ENCODE results near the gene CBX2.

The CBX2 gene

GRCh38 chr17:79831265-79832217 is 53.6 kb downstream of the CBX2 start:
- peak; percentile 39 for DNase-seq

- no peak for DNase-seq
Observed at GRCh38 chr17:79832218-79833109, 54.5 kb downstream of the CBX2 start.

DNA sequence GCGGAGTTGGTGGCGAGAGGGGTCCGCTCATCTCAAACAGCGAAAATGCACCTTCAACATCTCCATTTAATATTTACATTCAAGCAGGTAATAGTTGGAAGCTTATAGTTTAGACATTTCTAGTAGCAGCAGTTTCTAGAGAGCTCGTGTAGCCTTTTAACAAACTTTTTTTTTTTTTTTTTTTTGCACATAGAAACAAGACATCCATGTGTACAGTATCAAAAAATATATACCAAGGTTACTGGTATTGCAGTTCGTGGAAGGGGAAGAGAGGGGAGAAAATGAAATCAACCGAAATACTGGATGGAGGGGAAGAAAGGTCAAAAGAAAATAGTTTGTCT is 55.1 kb downstream of the CBX2 start:
- no peak for DNase-seq

- no peak for DNase-seq
Observed at GRCh38 chr17:79833744-79834564, 56.0 kb downstream of the CBX2 start.

DNA sequence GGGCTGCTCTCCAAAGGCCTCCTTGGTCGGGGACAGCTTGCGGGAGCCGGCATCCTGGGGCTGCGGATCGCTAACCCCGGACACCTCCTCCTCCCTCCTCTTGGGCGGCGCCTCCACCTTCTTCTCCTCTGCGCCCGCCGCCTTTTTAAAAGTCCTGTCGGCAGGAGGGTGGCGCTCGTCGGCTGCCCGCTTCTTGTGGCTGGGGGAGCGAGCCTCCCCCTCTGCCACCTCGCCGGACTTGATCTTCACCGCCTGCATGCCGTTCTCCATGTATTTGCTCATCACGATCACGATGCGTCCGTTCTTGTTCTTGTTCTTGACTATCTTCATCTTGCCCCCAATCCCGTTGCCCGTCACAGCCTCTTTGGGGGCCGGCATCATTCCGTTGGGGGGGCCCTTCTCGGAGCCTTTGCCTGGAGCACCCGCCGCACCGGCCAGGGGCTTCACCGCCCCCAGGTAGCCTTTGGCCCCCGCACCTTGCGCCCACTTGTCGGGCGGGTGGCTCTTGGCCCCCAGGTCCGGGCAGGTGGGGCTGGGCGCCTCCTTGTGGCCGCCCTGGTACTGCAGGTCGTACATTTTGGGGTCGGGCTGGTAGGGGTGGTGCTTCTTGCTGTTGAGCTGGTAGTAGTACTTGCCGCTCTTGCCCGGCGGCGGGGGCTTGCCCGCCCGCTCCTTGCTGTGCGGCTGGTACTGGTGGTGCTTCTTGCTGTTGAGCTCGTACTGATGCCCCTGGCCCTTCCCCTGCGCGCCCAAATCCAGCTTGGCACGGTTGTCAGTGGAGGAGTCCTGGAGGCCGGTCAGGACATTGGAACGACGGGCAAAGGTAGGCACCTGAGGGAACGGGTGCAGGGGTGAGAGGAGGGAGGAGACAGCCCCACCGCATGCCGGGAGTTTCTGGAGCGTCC is 56.9 kb downstream of the CBX2 start:
- DNase-seq: no peak

- DNase-seq: no peak
Observed at GRCh38 chr17:79835470-79835899, 57.5 kb downstream of the CBX2 start.

DNA sequence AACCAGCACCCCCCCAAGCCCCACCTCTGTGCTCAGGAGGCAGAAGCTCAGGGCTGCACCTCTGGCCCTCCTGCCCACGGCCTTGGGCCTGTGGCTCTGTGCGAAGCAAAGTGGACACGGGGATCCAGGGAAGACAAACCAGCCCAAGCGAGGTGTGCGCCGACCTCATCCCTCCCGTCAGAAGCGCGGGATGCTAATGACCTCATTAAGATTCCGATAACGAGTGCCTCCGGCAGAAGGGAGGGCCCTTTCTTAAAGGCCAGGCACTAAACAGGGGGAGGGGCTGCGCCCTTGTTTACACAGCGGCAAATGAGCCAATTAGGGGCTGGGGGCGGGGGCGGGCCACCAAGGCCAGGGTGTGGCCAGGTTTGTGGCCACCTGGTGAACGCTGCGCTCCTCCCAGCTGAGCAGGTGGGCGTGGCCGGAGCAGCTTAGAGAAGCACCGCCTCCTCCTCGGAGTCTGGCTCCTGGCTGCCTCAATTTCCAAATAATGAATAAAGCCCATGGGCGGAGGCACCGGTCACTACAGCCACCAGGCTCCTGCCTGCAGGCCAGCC is 58.1 kb downstream of the CBX2 start:
- DNase-seq: peak; percentile 88

DNA sequence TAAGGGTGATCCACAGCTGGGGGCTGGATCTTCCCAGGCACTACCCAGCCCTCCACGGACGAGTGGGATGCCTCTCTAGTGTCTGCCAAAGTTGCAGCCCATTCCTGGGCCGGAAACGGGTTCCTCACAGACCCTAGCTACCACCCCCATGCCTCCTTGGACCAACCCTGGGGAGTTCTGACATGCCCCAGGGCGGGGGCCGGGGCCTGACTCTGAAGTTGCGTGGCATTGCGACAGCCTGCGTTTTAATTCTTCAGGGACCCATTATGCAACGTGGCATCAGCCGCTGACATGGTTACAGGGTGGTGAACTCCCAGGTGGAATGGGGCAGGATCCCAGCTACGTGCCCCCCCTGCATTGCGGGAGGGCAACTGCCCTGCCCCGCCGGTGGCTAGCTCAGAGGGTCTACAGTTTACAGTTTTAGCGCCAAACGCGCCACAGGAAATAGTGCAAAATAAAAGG is 58.6 kb downstream of the CBX2 start:
- DNase-seq: no peak

DNA sequence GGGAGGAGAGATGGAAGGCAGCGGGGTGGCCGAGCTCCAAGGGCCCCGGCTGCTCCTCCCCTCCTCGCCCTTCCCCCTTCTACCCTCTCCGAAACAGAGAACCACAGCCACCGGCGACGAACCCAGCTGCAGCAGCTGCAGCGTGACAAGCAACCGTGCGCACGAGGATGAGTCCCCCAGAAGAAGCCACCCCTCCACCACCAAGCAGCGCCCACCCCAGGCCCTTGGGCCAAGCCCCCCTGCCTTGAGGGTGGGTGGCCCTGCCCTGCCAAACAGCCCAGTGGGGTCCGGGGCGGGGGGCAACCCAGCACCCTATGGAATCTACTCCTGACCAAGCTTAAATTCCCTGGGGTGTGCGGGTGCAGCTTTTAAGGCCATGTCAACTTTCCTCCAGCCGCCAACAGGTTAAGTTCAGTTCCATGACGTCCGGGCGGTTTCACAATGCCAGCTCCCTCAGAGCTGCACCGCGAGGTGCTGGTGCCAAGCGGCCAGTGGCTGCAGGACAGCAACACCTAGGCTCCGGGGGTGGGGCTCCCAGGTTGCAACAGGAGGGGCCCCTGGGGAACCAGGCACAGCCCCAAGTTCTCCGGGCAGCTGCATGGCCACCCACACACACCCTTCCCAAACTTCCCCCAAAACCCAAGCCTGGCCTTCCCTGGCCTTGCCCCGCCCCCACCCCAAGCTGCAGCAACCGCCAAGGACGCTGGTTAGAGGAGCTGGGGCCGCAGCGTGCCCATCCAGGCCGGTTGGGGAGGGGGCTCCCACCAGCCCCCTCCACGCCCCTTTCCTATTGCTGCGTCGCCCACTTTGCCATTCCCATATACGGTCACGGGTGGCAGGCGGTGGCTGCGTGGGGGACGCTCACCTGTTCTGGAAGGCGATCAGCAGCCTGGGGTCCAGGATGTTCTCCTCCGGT is 59.3 kb downstream of the CBX2 start:
- peak; percentile 69 for DNase-seq

All from NCI-H2029 (cell line).